ENCODE measurements around the gene MAPK8. TPM values are rescaled to one million over a fixed set of nuclear protein-coding genes. Genes with fewer than 3 reads are reported as not detected.

MAPK8 gene
- total RNA-seq, 1 donor from 2014 or later, result 43.2 TPM

GRCh38 chr10:48468866-48469511 is 162.5 kb downstream of the MAPK8 start:
- no peak for DNase-seq (ENCODE audit: low read depth)
- no peak overlapping the region for H3K4me3 ChIP-seq (ENCODE audit: low read depth, low read length)
- H3K36me3 ChIP-seq (ENCODE audit: control insufficient read depth, insufficient read depth, low read length), result no peaks in the 10 kb centered on the region
- no peak for FAIRE-seq
- H3K27me3 ChIP-seq (ENCODE audit: control insufficient read depth, insufficient read depth, low read length), result no peaks in the 10 kb centered on the region
- no peak for TF ChIP-seq CTCF (IDR thresholded peaks at IDR 0.05; ENCODE audit: insufficient read depth, low read length, severe bottlenecking)

- FAIRE-seq, result no peak
- no peak for DNase-seq (ENCODE audit: low read depth)
- H3K4me3 ChIP-seq (ENCODE audit: low read depth, low read length), result no peak overlapping the region
- H3K27me3 ChIP-seq (ENCODE audit: control insufficient read depth, insufficient read depth, low read length), result no peaks in the 10 kb centered on the region
- H3K36me3 ChIP-seq (ENCODE audit: control insufficient read depth, insufficient read depth, low read length), result no peaks in the 10 kb centered on the region
- no peak for TF ChIP-seq CTCF (IDR thresholded peaks at IDR 0.05; ENCODE audit: insufficient read depth, low read length, severe bottlenecking)
These were observed 163.1 kb downstream of the MAPK8 start for GRCh38 chr10:48469516-48470020.

- Histone ChIP-seq H3K27me3 (ENCODE audit: control insufficient read depth, insufficient read depth, low read length) (no peaks in the 10 kb centered on the region), H3K36me3 (ENCODE audit: control insufficient read depth, insufficient read depth, low read length) (no peaks in the 10 kb centered on the region), H3K4me3 (ENCODE audit: low read depth, low read length) (no peak overlapping the region)
- FAIRE-seq (no peak), DNase-seq (ENCODE audit: low read depth) (no peak)
- no peak for TF ChIP-seq CTCF (IDR thresholded peaks at IDR 0.05; ENCODE audit: insufficient read depth, low read length, severe bottlenecking)
These were observed 163.8 kb downstream of the MAPK8 start for GRCh38 chr10:48470115-48470892.

DNA sequence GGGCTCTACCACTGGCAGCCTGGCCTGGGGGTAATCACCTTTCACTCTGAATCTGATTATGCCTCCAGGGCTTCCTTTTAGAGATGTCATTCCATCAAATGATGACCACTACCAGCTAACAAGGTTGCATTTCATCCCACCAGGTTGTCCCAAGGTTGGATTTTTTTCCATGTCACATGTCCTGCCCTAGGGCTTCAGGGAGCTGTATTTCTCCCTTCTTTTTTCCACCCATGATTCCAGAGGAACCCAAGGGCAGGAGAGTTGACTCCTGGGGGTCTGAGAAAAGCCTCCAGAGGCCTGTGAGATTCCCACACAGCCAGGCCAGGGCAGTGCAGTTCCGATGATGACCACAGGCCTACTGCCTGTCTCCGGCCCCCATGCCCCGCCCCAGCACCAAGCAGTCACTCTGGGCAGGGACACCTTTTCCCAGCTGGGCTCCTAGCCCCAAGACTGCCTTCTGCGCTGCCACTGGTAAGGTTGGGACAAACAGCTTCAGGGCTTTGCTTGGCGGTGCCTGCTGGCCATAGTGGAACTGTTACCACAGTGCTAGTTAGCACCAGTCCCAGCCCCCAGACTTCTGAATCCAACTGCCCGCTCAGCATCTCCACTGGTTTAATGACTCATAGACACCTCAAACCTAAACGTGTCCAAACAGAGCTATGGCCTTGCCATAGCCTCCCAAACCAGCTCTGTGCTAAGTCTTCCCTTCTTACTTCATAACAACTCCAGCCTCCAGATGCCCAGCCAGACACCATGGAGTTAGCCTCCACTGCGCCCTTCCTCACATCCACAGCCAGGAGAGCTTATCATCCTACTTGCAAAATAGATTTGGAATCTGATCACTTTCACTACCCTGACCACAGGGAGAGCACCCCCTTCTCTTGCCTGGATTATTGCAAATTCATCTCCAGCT is 164.7 kb downstream of the MAPK8 start:
- Histone ChIP-seq H3K36me3 (ENCODE audit: control insufficient read depth, insufficient read depth, low read length) (no peaks in the 10 kb centered on the region), H3K27me3 (ENCODE audit: control insufficient read depth, insufficient read depth, low read length) (no peaks in the 10 kb centered on the region), H3K4me3 (ENCODE audit: low read depth, low read length) (no peak overlapping the region)
- DNase-seq (ENCODE audit: low read depth) (peak; percentile 97), FAIRE-seq (peak; percentile 92)
- TF ChIP-seq CTCF (IDR thresholded peaks at IDR 0.05; ENCODE audit: insufficient read depth, low read length, severe bottlenecking), result peak; percentile 25

DNA sequence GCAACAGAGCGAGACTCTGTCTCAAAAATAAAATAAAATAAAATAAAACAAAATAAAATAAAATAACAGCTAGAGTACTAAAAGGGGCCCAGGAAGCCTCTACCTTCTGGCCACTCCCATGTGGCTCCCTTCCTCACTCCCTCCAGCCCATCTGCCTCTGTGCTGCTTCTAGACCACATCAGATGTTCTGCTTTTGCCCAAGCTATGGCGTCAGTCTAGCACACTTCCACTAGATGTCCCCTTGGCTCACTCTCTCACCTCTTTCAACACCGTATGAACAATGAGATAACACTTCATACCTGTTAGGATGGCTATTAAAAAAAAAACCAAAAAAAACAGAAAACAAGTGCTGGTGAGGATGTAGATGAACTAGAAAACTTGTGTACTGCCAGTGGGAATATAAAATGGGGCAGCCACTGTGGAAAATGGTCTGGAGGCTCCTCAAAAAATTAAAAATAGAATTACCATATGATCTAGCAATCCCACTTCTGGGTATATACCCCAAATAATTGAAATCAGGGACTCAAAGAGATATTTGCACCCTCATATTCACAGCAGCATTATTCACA is 166.1 kb downstream of the MAPK8 start:
- TF ChIP-seq CTCF (IDR thresholded peaks at IDR 0.05; ENCODE audit: insufficient read depth, low read length, severe bottlenecking), result no peak
- Histone ChIP-seq H3K36me3 (ENCODE audit: control insufficient read depth, insufficient read depth, low read length) (no peaks in the 10 kb centered on the region), H3K4me3 (ENCODE audit: low read depth, low read length) (no peak overlapping the region), H3K27me3 (ENCODE audit: control insufficient read depth, insufficient read depth, low read length) (no peaks in the 10 kb centered on the region)
- DNase-seq (ENCODE audit: low read depth) (peak; percentile 8), FAIRE-seq (no peak)
